ENCODE results near the gene AGA. TPM values are rescaled to one million over a fixed set of nuclear protein-coding genes. Genes with fewer than 3 reads are reported as not detected.

Gene AGA
- total RNA-seq, 1 experiment from 2014 or later, result 7.6 TPM

GRCh38 chr4:177453116-177453515 is 10.9 kb upstream of the AGA start:
- no TSS peak for BruUV-seq (replicated peaks)
- H3K27ac ChIP-seq (ENCODE audit: low read depth, low read length), result no peak overlapping the region
- H3K36me3 ChIP-seq (ENCODE audit: control insufficient read depth in 1 of 2, insufficient read depth in 2 of 2, low read length in 2 of 2), result no peaks in the 10 kb centered on the region
- no peak for DNase-seq (ENCODE audit: low read depth, low spot score)
- CTCF ChIA-PET, result no interaction called here
- no peaks in the 10 kb centered on the region; the same call in 1 of the 2 replicates for H4K20me1 ChIP-seq (ENCODE audit: insufficient read depth)
- no peaks in the 10 kb centered on the region for H3K4me1 ChIP-seq (ENCODE audit: control insufficient read depth in 1 of 2, insufficient read depth in 2 of 2, low read length in 2 of 2)
- intact Hi-C loops (cut with micrococcal nuclease), result no loop called here
- no peaks in the 10 kb centered on the region for H3K27me3 ChIP-seq (ENCODE audit: insufficient read depth, low read length)
- no peak overlapping the region for H2AFZ ChIP-seq (ENCODE audit: low read depth, low read length, poor library complexity, severe bottlenecking)
- TF ChIP-seq MAX (IDR thresholded peaks at IDR 0.05) (no peak), JUND (IDR thresholded peaks at IDR 0.05) (no peak), EZH2phosphoT487 (IDR thresholded peaks at IDR 0.05; ENCODE audit: borderline replicate concordance) (no peak), RAD21 (IDR thresholded peaks at IDR 0.05; ENCODE audit: low read depth) (no peak), YY1 (IDR thresholded peaks at IDR 0.05; ENCODE audit: extremely low read depth, insufficient replicate concordance, low read depth, low read length) (no peak), ZBTB33 (IDR thresholded peaks at IDR 0.05; ENCODE audit: extremely low read depth, insufficient replicate concordance, low read length) (no peak), FOSL1 (IDR thresholded peaks at IDR 0.05; ENCODE audit: low read depth) (no peak), TCF7L2 (IDR thresholded peaks at IDR 0.05; ENCODE audit: borderline replicate concordance, extremely low read depth, insufficient read depth, insufficient read length) (no peak), SP1 (IDR thresholded peaks at IDR 0.05; ENCODE audit: low read depth) (no peak), ELF1 (IDR thresholded peaks at IDR 0.05; ENCODE audit: borderline replicate concordance, low read depth) (no peak), CBX3 (IDR thresholded peaks at IDR 0.05; ENCODE audit: low read depth) (no peak), EZH2 (IDR thresholded peaks at IDR 0.05) (no peak), ZNF274 (IDR thresholded peaks at IDR 0.05; ENCODE audit: low read depth, low read length) (no peak), POLR2AphosphoS5 (IDR thresholded peaks at IDR 0.05; ENCODE audit: low read depth, low read length) (no peak), CEBPB (IDR thresholded peaks at IDR 0.05; ENCODE audit: low read depth) (no peak), ZFX (IDR thresholded peaks at IDR 0.05) (no peak), POLR2A (IDR thresholded peaks at IDR 0.05; ENCODE audit: borderline replicate concordance, extremely low read depth, insufficient read depth, insufficient read length) (no peak)
- TF ChIP-seq, protein P1, sequence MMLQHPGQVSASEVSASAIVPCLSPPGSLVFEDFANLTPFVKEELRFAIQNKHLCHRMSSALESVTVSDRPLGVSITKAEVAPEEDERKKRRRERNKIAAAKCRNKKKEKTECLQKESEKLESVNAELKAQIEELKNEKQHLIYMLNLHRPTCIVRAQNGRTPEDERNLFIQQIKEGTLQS (IDR thresholded peaks at IDR 0.05), result no peak
- TF ChIP-seq, protein P2, sequence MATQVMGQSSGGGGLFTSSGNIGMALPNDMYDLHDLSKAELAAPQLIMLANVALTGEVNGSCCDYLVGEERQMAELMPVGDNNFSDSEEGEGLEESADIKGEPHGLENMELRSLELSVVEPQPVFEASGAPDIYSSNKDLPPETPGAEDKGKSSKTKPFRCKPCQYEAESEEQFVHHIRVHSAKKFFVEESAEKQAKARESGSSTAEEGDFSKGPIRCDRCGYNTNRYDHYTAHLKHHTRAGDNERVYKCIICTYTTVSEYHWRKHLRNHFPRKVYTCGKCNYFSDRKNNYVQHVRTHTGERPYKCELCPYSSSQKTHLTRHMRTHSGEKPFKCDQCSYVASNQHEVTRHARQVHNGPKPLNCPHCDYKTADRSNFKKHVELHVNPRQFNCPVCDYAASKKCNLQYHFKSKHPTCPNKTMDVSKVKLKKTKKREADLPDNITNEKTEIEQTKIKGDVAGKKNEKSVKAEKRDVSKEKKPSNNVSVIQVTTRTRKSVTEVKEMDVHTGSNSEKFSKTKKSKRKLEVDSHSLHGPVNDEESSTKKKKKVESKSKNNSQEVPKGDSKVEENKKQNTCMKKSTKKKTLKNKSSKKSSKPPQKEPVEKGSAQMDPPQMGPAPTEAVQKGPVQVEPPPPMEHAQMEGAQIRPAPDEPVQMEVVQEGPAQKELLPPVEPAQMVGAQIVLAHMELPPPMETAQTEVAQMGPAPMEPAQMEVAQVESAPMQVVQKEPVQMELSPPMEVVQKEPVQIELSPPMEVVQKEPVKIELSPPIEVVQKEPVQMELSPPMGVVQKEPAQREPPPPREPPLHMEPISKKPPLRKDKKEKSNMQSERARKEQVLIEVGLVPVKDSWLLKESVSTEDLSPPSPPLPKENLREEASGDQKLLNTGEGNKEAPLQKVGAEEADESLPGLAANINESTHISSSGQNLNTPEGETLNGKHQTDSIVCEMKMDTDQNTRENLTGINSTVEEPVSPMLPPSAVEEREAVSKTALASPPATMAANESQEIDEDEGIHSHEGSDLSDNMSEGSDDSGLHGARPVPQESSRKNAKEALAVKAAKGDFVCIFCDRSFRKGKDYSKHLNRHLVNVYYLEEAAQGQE (IDR thresholded peaks at IDR 0.05; ENCODE audit: low read depth), result no peak
- RAD21 ChIA-PET (ENCODE audit: low non-redundant PET in 1 of 2, low total read pairs in 2 of 2, uncharacterized antibody in 2 of 2, unreplicated experiment in 2 of 2), result no interaction called here
- no peak overlapping the region for H3K9ac ChIP-seq (ENCODE audit: low read length)
- H3K4me3 ChIP-seq (replicated peaks in 1 of 2; ENCODE audit: low read depth in 1 of 2, low read length in 2 of 2), result no peak overlapping the region
- no peaks in the 10 kb centered on the region for H3K79me2 ChIP-seq (ENCODE audit: insufficient read depth, low read length)
- ATAC-seq, result no peak
- no peak overlapping the region for H3K4me2 ChIP-seq (ENCODE audit: low read length)
- no peaks in the 10 kb centered on the region for H3K9me3 ChIP-seq (ENCODE audit: control insufficient read depth in 1 of 2, insufficient read depth in 1 of 2, low read depth in 1 of 2, low read length in 2 of 2)
- no peaks in the 10 kb centered on the region for H3K9me2 ChIP-seq (ENCODE audit: insufficient read depth)
- POLR2A ChIA-PET, result no interaction called here
